Measurements from ENCODE around the gene JAG2.

The JAG2 gene

GRCh38 chr14:105195051-105195450 lies 26.5 kb upstream of the JAG2 start:
- no peak overlapping the region for H3K4me3 ChIP-seq (ENCODE audit: low read length)
- no peak for DNase-seq (ENCODE audit: low read depth)
- TF ChIP-seq, protein P1, sequence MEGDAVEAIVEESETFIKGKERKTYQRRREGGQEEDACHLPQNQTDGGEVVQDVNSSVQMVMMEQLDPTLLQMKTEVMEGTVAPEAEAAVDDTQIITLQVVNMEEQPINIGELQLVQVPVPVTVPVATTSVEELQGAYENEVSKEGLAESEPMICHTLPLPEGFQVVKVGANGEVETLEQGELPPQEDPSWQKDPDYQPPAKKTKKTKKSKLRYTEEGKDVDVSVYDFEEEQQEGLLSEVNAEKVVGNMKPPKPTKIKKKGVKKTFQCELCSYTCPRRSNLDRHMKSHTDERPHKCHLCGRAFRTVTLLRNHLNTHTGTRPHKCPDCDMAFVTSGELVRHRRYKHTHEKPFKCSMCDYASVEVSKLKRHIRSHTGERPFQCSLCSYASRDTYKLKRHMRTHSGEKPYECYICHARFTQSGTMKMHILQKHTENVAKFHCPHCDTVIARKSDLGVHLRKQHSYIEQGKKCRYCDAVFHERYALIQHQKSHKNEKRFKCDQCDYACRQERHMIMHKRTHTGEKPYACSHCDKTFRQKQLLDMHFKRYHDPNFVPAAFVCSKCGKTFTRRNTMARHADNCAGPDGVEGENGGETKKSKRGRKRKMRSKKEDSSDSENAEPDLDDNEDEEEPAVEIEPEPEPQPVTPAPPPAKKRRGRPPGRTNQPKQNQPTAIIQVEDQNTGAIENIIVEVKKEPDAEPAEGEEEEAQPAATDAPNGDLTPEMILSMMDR (IDR thresholded peaks at IDR 0.05; ENCODE audit: insufficient read depth, low read depth, low read length, missing control alignments), result no peak

GRCh38 chr14:105193916-105194782 lies 25.6 kb upstream of the JAG2 start:
- H3K4me3 ChIP-seq (ENCODE audit: low read length), result no peak overlapping the region
- TF ChIP-seq, protein P1 (IDR thresholded peaks at IDR 0.05; ENCODE audit: insufficient read depth, low read depth, low read length, missing control alignments), result no peak
- DNase-seq (ENCODE audit: low read depth), result peak; percentile 16

- H3K4me3 ChIP-seq (ENCODE audit: low read length), result no peak overlapping the region
- DNase-seq (ENCODE audit: low read depth), result peak; percentile 25
- TF ChIP-seq, protein P1 (IDR thresholded peaks at IDR 0.05; ENCODE audit: insufficient read depth, low read depth, low read length, missing control alignments), result no peak
Observed at GRCh38 chr14:105192866-105193731, 24.5 kb upstream of the JAG2 start.

DNA sequence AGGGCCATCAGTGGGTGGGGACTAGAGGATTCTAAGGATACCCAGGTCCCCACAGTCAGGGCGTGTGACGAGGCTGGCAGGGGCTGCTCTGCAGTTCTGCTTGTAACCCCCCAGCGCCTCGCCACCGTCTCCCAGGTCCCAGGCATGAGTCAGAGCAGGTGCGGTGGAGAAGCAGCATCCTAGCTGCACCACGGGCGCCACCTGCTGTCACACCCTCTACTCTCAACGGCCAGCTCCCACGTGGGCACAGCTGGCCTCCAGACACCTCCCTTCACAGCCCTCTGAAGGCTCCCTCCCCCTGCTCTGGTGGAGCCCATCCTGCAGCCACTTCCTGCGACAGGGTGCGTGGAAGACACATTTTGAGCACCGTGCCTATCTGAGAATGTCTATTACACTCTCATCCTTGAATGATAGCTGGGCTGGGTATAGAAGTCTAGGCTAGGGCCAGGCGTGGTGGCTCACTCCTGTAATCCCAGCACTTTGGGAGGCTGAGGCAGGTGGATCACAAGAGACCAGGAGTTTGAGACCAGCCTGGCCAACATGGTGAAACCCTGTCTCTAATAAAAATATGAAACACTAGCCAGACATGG lies 19.5 kb upstream of the JAG2 start:
- TF ChIP-seq, protein P1 (IDR thresholded peaks at IDR 0.05; ENCODE audit: insufficient read depth, low read depth, low read length, missing control alignments), result no peak
- no peak overlapping the region for H3K4me3 ChIP-seq (ENCODE audit: low read length)
- DNase-seq (ENCODE audit: low read depth), result no peak

- TF ChIP-seq, protein P1 (IDR thresholded peaks at IDR 0.05; ENCODE audit: insufficient read depth, low read depth, low read length, missing control alignments), result no peak
- H3K4me3 ChIP-seq (ENCODE audit: low read length), result no peak overlapping the region
- no peak for DNase-seq (ENCODE audit: low read depth)
Observed at GRCh38 chr14:105187116-105187515, 18.5 kb upstream of the JAG2 start.

DNA sequence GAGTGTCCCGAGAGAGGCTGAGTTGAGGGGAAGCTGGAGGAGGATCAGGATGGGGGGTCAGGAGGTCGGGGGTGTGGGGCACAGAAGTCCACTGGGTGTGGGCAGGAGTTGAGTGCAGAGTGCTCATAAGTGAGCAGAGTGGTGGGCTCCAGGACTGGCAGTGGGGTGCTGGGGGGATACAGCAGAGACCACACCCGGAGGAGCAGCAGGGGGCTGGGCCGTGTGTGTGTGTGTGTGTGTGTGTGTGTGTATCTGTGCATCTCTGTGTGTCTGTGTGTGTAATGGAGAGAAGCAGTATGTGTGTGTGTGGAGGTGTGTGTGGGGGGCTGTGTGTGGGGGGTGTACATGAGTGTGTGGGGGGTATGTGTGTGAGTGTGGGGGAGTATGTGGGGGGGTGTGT lies 17.4 kb upstream of the JAG2 start:
- no peak overlapping the region for H3K4me3 ChIP-seq (ENCODE audit: low read length)
- TF ChIP-seq, protein P1 (IDR thresholded peaks at IDR 0.05; ENCODE audit: insufficient read depth, low read depth, low read length, missing control alignments), result no peak
- no peak for DNase-seq (ENCODE audit: low read depth)

All from epithelial cell of esophagus (primary cell).